Measurements from ENCODE around the gene PIK3C2A. TPM values are rescaled to one million over a fixed set of nuclear protein-coding genes. Genes with fewer than 3 reads are reported as not detected.

The PIK3C2A gene
- total RNA-seq, 1 donor from 2014 or later, result 104 TPM

DNA sequence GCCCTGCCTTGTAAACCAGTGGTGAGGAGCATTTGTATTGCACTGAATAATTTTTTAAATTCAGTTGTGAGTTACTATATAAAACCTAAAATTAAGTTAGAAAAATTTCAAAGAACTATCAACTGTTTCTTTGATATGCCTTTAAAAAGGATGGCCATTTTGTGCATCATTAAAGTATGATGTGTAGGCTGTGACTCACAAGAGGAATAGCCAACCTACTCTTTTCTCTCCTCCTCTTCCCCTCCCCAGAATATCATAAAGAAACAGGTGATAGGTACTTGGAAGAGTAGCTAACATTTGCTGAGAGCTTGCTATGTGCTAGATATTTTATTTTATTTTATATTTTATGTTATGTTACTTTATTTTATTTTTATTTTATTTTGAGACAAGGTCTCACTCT, 10.6 kb upstream of the PIK3C2A start:
- Histone ChIP-seq H4K20me1 (ENCODE audit: low read depth) (no peaks in the 10 kb centered on the region), H3K27ac (no peak overlapping the region), H3K4me3 (no peak overlapping the region), H3K4me1 (no peaks in the 10 kb centered on the region), H3F3A (ENCODE audit: low read depth) (no peaks in the 10 kb centered on the region), H2AFZ (replicated peaks) (no peak overlapping the region), H3K9me3 (ENCODE audit: low read depth) (peaks cover 7% of the 10 kb centered on the region), H3K36me3 (peaks cover 9% of the 10 kb centered on the region), H3K4me2 (no peak overlapping the region), H3K79me2 (ENCODE audit: low read depth) (no peaks in the 10 kb centered on the region), H3K9ac (no peak overlapping the region), H3K27me3 (no peaks in the 10 kb centered on the region)
- no peak overlapping the region for H3K4me3 Mint-ChIP-seq
- TF ChIP-seq EZH2 (IDR thresholded peaks at IDR 0.05), result no peak
- TF ChIP-seq, protein P1, sequence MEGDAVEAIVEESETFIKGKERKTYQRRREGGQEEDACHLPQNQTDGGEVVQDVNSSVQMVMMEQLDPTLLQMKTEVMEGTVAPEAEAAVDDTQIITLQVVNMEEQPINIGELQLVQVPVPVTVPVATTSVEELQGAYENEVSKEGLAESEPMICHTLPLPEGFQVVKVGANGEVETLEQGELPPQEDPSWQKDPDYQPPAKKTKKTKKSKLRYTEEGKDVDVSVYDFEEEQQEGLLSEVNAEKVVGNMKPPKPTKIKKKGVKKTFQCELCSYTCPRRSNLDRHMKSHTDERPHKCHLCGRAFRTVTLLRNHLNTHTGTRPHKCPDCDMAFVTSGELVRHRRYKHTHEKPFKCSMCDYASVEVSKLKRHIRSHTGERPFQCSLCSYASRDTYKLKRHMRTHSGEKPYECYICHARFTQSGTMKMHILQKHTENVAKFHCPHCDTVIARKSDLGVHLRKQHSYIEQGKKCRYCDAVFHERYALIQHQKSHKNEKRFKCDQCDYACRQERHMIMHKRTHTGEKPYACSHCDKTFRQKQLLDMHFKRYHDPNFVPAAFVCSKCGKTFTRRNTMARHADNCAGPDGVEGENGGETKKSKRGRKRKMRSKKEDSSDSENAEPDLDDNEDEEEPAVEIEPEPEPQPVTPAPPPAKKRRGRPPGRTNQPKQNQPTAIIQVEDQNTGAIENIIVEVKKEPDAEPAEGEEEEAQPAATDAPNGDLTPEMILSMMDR (IDR thresholded peaks at IDR 0.05), result no peak
- TF ChIP-seq EZH2phosphoT487 (IDR thresholded peaks at IDR 0.05), result no peak
- H3K27me3 Mint-ChIP-seq (ENCODE audit: insufficient read depth, low read depth), result no peaks in the 10 kb centered on the region
- no peaks in the 10 kb centered on the region for H3K4me1 Mint-ChIP-seq
- H3K36me3 Mint-ChIP-seq, result peaks cover 14% of the 10 kb centered on the region
- DNase-seq (ENCODE audit: low spot score), result no peak
- peaks cover 12% of the 10 kb centered on the region for H3K9me3 Mint-ChIP-seq
- H3K27ac Mint-ChIP-seq, result no peak overlapping the region

DNA sequence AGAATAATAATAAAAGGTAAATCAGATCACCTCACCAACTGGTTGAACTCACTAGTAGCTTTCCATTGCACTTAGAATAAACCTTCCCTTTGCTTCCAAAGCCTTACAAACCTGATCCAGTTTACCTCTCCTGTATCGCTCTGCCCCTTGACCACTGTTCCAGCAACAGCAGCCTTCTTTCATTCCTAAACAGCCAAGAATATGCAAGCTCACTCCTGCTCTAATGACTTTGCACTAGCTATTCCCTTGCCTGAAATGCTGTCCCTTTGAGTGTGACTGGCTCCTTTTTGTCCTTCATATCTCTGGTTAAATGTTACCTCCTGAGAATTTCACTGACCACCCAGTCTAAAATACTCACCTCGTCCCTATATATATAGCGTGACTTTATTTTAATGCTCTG, 9.6 kb upstream of the PIK3C2A start:
- Mint-ChIP-seq H3K27ac (no peak overlapping the region), H3K9me3 (peaks cover 16% of the 10 kb centered on the region), H3K4me1 (no peaks in the 10 kb centered on the region), H3K4me3 (no peak overlapping the region), H3K36me3 (peaks cover 21% of the 10 kb centered on the region), H3K27me3 (ENCODE audit: insufficient read depth, low read depth) (no peaks in the 10 kb centered on the region)
- Histone ChIP-seq H3K27me3 (no peaks in the 10 kb centered on the region), H3K9me3 (ENCODE audit: low read depth) (peaks cover 7% of the 10 kb centered on the region), H3K9ac (no peak overlapping the region), H3K36me3 (peaks cover 9% of the 10 kb centered on the region), H3K4me1 (no peaks in the 10 kb centered on the region), H3K4me2 (no peak overlapping the region), H4K20me1 (ENCODE audit: low read depth) (no peaks in the 10 kb centered on the region), H3F3A (ENCODE audit: low read depth) (no peaks in the 10 kb centered on the region), H3K79me2 (ENCODE audit: low read depth) (no peaks in the 10 kb centered on the region), H2AFZ (replicated peaks) (no peak overlapping the region), H3K4me3 (no peak overlapping the region), H3K27ac (no peak overlapping the region)
- no peak for DNase-seq (ENCODE audit: low spot score)
- TF ChIP-seq, protein P1 (IDR thresholded peaks at IDR 0.05), result no peak
- no peak for TF ChIP-seq EZH2phosphoT487 (IDR thresholded peaks at IDR 0.05)
- no peak for TF ChIP-seq EZH2 (IDR thresholded peaks at IDR 0.05)

DNA sequence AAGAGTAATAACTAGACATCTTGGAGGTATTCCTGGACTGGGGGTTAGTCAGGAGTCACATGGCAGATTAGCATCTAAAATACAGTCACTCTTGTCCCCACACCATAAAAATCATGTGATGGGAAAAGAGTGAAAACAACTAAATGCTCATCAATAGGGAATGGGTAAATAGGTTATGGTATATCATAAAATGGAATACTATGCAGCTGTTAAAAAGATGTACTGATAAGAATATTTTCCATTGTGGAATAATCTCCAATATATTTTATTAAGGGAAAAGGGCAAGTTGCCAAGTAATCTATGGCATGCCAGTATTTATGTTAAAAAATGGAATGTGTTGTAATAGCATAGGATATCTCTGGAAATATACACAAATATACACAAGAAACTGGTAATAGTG, 6.6 kb upstream of the PIK3C2A start:
- H3K36me3 ChIP-seq, result peaks cover 9% of the 10 kb centered on the region
- Mint-ChIP-seq H3K27me3 (ENCODE audit: insufficient read depth, low read depth) (no peaks in the 10 kb centered on the region), H3K4me1 (peaks cover 8% of the 10 kb centered on the region), H3K9me3 (peaks cover 16% of the 10 kb centered on the region), H3K4me3 (no peak overlapping the region), H3K36me3 (peaks cover 22% of the 10 kb centered on the region), H3K27ac (no peak overlapping the region)
- H3K9ac ChIP-seq, result no peak overlapping the region
- no peak overlapping the region for H3K4me2 ChIP-seq
- no peak for DNase-seq (ENCODE audit: low spot score)
- H3K27ac ChIP-seq, result no peak overlapping the region
- H4K20me1 ChIP-seq (ENCODE audit: low read depth), result no peaks in the 10 kb centered on the region
- peaks cover 7% of the 10 kb centered on the region for H3K9me3 ChIP-seq (ENCODE audit: low read depth)
- H3K4me1 ChIP-seq, result peaks cover 6% of the 10 kb centered on the region
- peaks cover 5% of the 10 kb centered on the region for H3F3A ChIP-seq (ENCODE audit: low read depth)
- TF ChIP-seq EZH2 (IDR thresholded peaks at IDR 0.05) (no peak), EZH2phosphoT487 (IDR thresholded peaks at IDR 0.05) (no peak)
- TF ChIP-seq, protein P1 (IDR thresholded peaks at IDR 0.05), result no peak
- peaks cover 4% of the 10 kb centered on the region for H3K79me2 ChIP-seq (ENCODE audit: low read depth)
- no peak overlapping the region for H2AFZ ChIP-seq (replicated peaks)
- no peak overlapping the region for H3K4me3 ChIP-seq
- H3K27me3 ChIP-seq, result no peaks in the 10 kb centered on the region

Data from neural progenitor cell (in vitro differentiated cells).